HG03378 (cell line): ENCODE data around the gene MRPL51.

Experiments used
- ATAC-seq: cut with Tn5 transposase; IDR thresholded peaks from one replicate; pipeline ENCODE4 v1.9.1; 2021; ENCODE audit warnings: mild to moderate bottlenecking, moderate library complexity; ENCODE audit not compliant: unreplicated experiment

MRPL51 gene

GRCh38 chr12:6462234-6462995 is 30.6 kb downstream of the MRPL51 start:
- ATAC-seq: no peak

GRCh38 chr12:6461401-6462233 is 31.4 kb downstream of the MRPL51 start:
- peak; percentile 54 for ATAC-seq

DNA sequence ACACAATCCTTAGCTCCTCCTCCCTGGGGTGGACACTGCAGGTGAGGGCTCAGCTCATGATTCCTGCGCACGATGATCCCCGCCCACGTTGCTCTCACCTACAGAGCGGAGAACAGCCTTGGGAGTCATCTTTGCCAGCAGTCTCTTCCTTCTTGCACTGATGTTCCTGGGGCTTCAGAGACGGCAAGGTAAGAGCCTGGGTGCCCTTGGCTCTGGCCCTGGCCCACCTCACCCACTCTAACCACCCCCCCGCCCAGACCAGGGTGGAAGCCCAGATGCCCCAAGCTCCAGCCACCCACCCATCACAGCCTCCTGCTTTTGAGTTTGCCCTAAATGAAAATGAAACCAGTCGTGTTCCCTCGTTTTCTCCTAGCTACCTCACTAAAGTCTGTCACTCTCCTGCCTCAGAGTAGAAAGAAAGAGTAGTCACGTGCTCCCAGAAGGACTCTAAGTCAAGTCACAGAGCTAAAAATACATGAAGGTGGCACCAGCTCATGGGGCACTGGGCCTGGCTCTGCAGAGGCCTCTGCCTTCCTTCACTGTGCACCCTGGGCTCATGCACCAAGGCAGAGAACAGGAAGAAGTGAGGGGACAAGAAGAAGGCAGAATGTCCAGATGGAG is 32.2 kb downstream of the MRPL51 start:
- ATAC-seq: no peak

DNA sequence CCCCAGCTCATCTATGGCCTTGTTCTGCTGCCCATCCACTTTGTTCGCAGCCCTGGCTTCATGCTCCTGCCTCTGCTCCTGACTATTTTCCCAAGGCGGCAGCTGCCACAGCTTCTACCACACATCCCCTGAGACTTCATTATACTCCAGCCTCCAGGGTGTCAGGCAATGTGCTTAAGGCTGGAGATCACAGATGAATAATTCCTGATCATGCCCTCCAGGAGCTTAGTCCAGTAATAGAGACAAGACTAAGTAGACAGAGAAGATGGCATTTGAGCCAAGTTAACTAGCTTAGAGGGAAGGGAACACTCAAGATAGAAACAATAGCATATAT is 34.1 kb downstream of the MRPL51 start:
- no peak for ATAC-seq

- no peak for ATAC-seq
Observed at GRCh38 chr12:6458281-6459003, 34.6 kb downstream of the MRPL51 start.

DNA sequence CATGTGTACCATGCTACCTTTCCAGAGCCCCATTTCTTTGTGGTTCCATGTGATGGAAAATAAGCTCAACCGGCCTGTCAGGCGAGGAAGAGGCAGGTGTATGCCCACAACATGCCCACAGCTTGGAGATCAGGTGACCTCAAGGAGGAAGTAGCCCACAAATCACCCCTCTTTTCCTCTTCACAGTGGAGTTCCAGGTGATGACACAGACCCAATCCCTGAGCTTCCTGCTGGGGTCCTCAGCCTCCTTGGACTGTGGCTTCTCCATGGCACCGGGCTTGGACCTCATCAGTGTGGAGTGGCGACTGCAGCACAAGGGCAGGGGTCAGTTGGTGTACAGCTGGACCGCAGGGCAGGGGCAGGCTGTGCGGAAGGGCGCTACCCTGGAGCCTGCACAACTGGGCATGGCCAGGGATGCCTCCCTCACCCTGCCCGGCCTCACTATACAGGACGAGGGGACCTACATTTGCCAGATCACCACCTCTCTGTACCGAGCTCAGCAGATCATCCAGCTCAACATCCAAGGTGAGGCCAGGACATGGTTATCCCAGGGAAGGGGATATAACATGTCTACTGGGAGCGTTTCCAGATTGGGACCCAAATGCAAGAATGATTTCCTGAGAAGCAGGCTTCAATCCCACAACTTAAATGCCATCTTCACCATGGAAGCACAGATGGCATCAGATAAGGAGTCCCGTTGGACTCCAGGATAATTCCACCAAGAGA is 35.7 kb downstream of the MRPL51 start:
- ATAC-seq: no peak

DNA sequence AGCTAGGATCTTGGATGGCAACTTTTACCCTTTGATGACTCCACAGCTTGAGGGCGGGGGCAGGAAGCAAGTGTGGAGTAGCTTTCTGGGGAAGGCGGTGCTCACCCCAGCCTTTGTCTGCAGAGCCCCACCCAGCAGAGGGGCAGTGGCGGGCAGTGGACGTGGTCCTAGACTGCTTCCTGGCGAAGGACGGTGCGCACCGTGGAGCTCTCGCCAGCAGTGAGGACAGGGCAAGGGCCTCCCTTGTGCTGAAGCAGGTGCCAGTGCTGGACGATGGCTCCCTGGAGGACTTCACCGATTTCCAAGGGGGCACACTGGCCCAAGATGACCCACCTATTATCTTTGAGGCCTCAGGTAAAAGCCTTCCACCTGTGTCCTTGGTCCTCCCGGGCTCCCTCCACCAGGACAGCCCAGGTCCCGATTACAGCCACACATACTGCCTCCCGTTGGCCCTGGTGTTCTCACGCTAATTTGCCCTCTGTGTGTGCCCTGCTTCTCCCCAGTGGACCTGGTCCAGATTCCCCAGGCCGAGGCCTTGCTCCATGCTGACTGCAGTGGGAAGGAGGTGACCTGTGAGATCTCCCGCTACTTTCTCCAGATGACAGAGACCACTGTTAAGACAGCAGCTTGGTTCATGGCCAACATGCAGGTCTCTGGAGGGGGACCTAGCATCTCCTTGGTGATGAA is 40.0 kb downstream of the MRPL51 start:
- no peak for ATAC-seq

DNA sequence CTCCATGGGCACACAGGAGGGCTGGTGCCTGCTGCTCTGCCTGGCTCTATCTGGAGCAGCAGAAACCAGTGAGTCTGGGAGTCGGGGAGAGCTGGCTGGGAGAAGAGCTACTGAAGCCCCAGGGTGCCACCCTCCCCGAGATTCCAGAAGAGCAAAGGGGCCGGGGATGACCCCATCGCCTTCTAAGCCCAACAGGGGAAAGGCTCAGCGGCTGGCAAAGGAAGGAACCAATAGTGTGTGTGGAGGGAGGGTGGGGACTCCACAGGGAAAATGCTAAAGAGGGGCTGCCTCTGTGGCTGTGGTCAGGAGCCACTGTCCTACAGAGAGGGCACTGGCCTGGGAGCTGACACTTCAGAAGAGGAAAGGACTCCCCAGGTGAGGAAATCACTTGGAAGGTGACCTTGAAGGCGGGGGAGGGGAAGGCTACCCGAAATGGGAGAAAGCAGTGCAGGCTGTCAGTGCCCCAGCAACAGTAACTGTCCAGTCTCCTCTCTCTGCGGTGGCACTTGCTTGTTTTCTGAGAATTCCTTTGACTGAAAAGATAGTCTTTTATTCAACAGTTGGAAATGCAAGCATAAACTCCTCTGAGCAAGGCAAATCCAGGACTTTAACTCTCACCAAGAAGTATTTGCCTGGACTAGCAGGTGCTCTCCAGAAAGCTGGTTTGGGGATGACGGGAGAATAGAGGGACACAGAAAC is 40.7 kb downstream of the MRPL51 start:
- no peak for ATAC-seq

DNA sequence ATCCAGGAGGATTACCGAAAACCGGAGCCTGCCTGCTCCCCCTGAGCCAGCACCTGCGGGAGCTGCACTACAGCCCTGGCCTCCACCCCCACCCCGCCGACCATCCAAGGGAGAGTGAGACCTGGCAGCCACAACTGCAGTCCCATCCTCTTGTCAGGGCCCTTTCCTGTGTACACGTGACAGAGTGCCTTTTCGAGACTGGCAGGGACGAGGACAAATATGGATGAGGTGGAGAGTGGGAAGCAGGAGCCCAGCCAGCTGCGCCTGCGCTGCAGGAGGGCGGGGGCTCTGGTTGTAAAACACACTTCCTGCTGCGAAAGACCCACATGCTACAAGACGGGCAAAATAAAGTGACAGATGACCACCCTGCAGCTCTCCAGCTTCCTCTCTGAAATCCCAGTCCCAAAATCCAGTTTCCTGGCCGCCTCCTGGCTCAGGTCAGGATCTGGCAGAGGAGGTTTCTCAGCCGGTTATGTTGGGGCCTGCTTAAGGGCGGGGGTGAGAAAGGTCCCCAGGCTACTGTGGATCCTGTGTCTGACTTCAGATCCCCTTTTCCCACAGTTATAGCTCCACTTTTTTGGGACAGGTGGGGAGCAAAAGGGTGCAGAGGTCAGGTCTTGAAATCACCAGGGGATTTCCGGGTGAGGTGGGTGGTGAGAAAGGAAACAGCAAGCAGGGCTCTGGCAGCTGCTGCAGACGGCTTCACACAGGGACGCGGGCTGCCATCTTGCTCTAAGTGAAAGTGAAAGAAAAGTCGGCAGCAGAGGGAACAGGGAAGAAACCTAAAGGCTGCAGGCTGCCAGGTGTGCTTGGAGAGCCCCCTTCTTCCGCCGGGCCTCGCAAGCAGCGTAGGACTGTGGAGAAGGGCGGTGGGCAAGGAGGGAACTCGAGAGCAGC is 41.5 kb downstream of the MRPL51 start, which contains the start of gene TAPBPL:
TSS of gene TAPBPL (plus strand) at position 695 of the 897 bp plus-strand sequence. CDS start 207 bp downstream, outside the sequence.
- peak; percentile 52 for ATAC-seq

GRCh38 chr12:6450869-6451347 is 42.2 kb downstream of the MRPL51 start:
- ATAC-seq: no peak

GRCh38 chr12:6450091-6450868 is 42.8 kb downstream of the MRPL51 start:
- no peak for ATAC-seq

- ATAC-seq: no peak
Observed at GRCh38 chr12:6444704-6445688, 48.1 kb downstream of the MRPL51 start, which contains the start of gene CD27. Gene CD27 (plus strand): TSS chr12:6444955. CDS start chr12:6445096, 141 bp downstream.

- ATAC-seq: no peak
Observed at GRCh38 chr12:6444031-6444430, 49.0 kb downstream of the MRPL51 start.

GRCh38 chr12:6443361-6443983 is 49.6 kb downstream of the MRPL51 start:
- no peak for ATAC-seq

DNA sequence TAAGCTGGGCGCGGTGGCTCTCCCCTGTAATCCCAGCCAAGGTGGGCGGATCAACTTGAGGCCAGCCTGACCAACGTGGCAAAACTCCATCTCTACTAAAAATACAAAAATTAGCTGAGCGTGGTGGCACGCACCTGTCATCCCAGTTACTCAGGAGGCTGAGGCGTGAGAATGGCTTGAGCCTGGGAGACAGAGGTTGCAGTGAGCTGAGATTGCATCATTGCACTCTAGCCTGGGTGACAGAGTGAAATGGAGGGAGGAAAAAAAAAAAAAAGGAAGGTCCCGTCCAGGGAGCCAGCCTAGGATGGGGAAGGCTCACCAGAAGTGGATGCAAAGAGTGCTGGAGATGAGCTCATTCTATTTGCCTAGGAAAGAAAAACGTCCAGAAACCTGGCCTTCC is 50.2 kb downstream of the MRPL51 start:
- no peak for ATAC-seq
